ENCODE measurements around the gene IL27RA.

IL27RA gene

DNA sequence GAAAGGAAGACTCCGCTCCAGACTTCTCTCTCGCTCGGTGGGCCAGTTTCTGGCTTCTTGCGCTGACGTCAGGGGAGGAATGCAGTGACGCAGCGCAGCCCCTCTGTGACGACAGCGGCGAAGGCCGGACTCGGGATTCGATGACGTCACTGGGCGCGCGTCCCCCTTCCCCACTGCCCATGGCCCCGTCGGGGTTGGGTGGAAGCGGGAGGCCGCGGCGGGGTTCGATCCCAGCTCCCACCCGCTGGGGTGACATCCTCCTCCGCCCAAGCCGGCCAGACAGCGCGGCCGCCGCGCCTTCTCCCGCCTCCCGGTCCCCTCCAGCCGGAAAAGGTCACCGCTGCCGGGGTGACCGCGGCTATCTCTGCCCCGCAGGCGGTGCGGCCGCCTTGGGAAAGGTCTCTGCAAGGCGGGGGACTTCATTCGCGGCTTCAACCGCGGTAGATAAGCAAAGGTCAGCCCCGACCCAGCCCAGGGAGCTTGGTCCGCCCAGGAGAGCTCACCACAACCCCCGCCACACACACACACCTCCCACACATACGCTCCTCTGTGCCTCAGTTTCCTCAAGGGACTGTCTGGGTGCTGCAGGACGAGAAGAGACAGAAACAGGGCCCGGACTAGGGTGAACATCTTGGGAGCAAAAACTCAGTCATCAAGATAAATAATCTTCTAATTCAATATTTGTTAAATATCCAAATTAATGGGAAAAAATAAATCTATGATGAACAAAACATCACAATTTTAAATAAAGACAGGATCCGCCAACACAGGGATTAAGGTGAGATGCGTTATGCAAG lies 24.6 kb upstream of the IL27RA start (continued):
- TF ChIP-seq OVOL3 (tag by site-specific recombination; IDR thresholded peaks at IDR 0.05): peak; percentile 47; the same call in 1 of the 2 replicates
- TF ChIP-seq ZNF624 (tag by site-specific recombination; IDR thresholded peaks at IDR 0.05): no peak

DNA sequence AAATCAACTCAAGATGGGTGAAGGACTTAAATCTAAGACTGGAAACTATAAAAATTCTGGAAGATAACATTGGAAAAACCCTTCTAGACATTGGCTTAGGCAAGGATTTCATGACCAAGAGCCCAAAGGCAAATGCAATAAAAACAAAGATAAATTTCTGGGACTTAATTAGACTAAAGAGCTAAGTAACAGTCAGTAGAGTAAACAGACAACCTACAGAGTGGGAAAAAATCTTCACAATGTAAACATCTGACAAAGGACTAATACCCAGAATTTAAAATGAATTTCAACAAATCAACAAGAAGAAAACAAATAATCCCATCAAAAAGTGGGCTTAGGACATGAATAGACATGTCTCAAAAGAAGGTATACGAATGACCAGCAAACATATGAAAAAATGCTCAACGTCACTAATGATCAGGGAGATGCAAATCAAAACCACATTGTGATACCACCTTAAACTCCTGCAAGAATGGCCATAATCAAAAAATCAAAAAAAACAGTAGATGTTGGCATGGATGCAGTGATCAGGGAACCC lies 19.1 kb upstream of the IL27RA start:
- Histone ChIP-seq H3K4me3 (ENCODE audit: low read depth, low read length) (no peak overlapping the region), H3K9me3 (ENCODE audit: control insufficient read depth, insufficient read depth, low read depth, low read length) (no peaks in the 10 kb centered on the region), H3K4me1 (ENCODE audit: control insufficient read depth, insufficient read depth, low read length) (no peaks in the 10 kb centered on the region), H3K36me3 (ENCODE audit: control insufficient read depth in 2 of 2, insufficient read depth in 1 of 2, low read length in 2 of 2) (no peaks in the 10 kb centered on the region), H3K27ac (ENCODE audit: extremely low read depth, low read depth, low read length) (peak overlapping the region; percentile 7; the same call in 1 of the 2 replicates)
- ChIA-PET POLR2A (no interaction called here), CTCF (no interaction called here)
- TF ChIP-seq OSR2 (tag by site-specific recombination; IDR thresholded peaks at IDR 0.05): peak; percentile 47; the same call in 1 of the 2 replicates
- no peak for TF ChIP-seq MZF1 (tag by site-specific recombination; IDR thresholded peaks at IDR 0.05; ENCODE audit: borderline replicate concordance)
- TF ChIP-seq ZNF654 (tag by site-specific recombination; IDR thresholded peaks at IDR 0.05; ENCODE audit: low read depth): no peak
- peak; percentile 98 for TF ChIP-seq ZNF558 (tag by site-specific recombination; IDR thresholded peaks at IDR 0.05)
- 0 out of 2 replicates have a peak, but pooled peaks have one; percentile 22 for TF ChIP-seq ZNF843 (tag by site-specific recombination; IDR thresholded peaks at IDR 0.05)
- TF ChIP-seq GLIS2 (tag by site-specific recombination; IDR thresholded peaks at IDR 0.05): no peak
- TF ChIP-seq SCRT2 (tag by site-specific recombination; IDR thresholded peaks at IDR 0.05): no peak
- TF ChIP-seq WT1 (tag by site-specific recombination; IDR thresholded peaks at IDR 0.05): 0 out of 2 replicates have a peak, but pooled peaks have one; percentile 26
- TF ChIP-seq, protein P1, sequence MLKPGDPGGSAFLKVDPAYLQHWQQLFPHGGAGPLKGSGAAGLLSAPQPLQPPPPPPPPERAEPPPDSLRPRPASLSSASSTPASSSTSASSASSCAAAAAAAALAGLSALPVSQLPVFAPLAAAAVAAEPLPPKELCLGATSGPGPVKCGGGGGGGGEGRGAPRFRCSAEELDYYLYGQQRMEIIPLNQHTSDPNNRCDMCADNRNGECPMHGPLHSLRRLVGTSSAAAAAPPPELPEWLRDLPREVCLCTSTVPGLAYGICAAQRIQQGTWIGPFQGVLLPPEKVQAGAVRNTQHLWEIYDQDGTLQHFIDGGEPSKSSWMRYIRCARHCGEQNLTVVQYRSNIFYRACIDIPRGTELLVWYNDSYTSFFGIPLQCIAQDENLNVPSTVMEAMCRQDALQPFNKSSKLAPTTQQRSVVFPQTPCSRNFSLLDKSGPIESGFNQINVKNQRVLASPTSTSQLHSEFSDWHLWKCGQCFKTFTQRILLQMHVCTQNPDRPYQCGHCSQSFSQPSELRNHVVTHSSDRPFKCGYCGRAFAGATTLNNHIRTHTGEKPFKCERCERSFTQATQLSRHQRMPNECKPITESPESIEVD (tag by site-specific recombination; IDR thresholded peaks at IDR 0.05): peak; percentile 90
- TF ChIP-seq, protein P2, sequence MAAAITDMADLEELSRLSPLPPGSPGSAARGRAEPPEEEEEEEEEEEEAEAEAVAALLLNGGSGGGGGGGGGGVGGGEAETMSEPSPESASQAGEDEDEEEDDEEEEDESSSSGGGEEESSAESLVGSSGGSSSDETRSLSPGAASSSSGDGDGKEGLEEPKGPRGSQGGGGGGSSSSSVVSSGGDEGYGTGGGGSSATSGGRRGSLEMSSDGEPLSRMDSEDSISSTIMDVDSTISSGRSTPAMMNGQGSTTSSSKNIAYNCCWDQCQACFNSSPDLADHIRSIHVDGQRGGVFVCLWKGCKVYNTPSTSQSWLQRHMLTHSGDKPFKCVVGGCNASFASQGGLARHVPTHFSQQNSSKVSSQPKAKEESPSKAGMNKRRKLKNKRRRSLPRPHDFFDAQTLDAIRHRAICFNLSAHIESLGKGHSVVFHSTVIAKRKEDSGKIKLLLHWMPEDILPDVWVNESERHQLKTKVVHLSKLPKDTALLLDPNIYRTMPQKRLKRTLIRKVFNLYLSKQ (tag by site-specific recombination; IDR thresholded peaks at IDR 0.05; ENCODE audit: borderline replicate concordance): no peak
- TF ChIP-seq, protein P3, sequence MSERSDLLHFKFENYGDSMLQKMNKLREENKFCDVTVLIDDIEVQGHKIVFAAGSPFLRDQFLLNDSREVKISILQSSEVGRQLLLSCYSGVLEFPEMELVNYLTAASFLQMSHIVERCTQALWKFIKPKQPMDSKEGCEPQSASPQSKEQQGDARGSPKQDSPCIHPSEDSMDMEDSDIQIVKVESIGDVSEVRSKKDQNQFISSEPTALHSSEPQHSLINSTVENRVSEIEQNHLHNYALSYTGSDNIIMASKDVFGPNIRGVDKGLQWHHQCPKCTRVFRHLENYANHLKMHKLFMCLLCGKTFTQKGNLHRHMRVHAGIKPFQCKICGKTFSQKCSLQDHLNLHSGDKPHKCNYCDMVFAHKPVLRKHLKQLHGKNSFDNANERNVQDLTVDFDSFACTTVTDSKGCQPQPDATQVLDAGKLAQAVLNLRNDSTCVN (tag by site-specific recombination; optimal IDR thresholded peaks at IDR 0.05): no peak
- TF ChIP-seq OVOL3 (tag by site-specific recombination; IDR thresholded peaks at IDR 0.05): 0 out of 2 replicates have a peak, but pooled peaks have one; percentile 17
- TF ChIP-seq FEZF1 (tag by site-specific recombination; IDR thresholded peaks at IDR 0.05): 0 out of 2 replicates have a peak, but pooled peaks have one; percentile 22

DNA sequence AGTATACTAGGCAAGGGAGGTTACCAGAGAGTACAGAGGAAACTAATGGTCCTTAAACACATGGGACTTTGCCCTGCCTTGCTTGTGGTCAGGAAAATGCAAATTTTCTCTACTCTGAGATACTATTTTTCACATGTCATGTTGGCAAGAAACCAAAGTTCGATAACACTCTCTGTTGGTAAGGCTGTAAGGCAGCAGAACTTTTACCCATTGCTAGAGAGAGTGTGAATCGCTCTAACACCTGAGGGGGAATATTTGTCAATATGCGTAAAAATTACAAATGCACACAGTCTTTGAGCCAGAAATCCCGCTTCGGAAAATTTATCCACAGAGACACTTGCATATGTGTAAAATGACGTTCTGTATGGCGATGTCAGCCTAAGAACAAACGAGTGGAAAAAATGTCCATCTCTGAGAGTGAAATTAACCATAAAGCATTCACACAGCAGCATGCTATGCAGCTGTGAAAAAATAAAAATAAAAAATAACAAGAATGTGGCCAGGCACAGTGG lies 16.0 kb upstream of the IL27RA start:
- POLR2A ChIA-PET: interaction anchor here (0.7 to 2.2 kb wide), 2 partner anchors 9 to 1270 kb away, joined by 4 to 6 read pairs; partner anchors contain the start of gene RFX1
- no peaks in the 10 kb centered on the region for H3K36me3 ChIP-seq (ENCODE audit: control insufficient read depth in 2 of 2, insufficient read depth in 1 of 2, low read length in 2 of 2)
- TF ChIP-seq ZNF664 (tag by site-specific recombination; IDR thresholded peaks at IDR 0.05): peak; percentile 70; the same call in 1 of the 2 replicates
- peak; percentile 67 for TF ChIP-seq ZBTB17 (tag by site-specific recombination; IDR thresholded peaks at IDR 0.05)
- TF ChIP-seq, protein P1 (tag by site-specific recombination; IDR thresholded peaks at IDR 0.05): 0 out of 2 replicates have a peak, but pooled peaks have one; percentile 13
- TF ChIP-seq, protein P4, sequence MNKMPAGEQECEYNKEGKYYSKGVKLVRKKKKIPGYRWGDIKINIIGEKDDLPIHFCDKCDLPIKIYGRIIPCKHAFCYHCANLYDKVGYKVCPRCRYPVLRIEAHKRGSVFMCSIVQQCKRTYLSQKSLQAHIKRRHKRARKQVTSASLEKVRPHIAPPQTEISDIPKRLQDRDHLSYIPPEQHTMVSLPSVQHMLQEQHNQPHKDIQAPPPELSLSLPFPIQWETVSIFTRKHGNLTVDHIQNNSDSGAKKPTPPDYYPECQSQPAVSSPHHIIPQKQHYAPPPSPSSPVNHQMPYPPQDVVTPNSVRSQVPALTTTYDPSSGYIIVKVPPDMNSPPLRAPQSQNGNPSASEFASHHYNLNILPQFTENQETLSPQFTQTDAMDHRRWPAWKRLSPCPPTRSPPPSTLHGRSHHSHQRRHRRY (tag by site-specific recombination; IDR thresholded peaks at IDR 0.05): no peak
- no peak overlapping the region for H3K27ac ChIP-seq (ENCODE audit: extremely low read depth, low read depth, low read length)
- H3K4me3 ChIP-seq (ENCODE audit: low read depth, low read length): no peak overlapping the region
- H3K4me1 ChIP-seq (ENCODE audit: control insufficient read depth, insufficient read depth, low read length): no peaks in the 10 kb centered on the region
- CTCF ChIA-PET: interaction anchor here (0.6 to 0.9 kb wide), 2 partner anchors 13 to 16 kb away, joined by 3 read pairs; partner anchors contain the start of gene IL27RA
- H3K9me3 ChIP-seq (ENCODE audit: control insufficient read depth, insufficient read depth, low read depth, low read length): no peaks in the 10 kb centered on the region

All from HEK293 (cell line).